ENCODE measurements around the gene RBM3.

GRCh38 chrX:48579259-48579658 is 5.0 kb downstream of the RBM3 start:
- TF ChIP-seq, protein P1, sequence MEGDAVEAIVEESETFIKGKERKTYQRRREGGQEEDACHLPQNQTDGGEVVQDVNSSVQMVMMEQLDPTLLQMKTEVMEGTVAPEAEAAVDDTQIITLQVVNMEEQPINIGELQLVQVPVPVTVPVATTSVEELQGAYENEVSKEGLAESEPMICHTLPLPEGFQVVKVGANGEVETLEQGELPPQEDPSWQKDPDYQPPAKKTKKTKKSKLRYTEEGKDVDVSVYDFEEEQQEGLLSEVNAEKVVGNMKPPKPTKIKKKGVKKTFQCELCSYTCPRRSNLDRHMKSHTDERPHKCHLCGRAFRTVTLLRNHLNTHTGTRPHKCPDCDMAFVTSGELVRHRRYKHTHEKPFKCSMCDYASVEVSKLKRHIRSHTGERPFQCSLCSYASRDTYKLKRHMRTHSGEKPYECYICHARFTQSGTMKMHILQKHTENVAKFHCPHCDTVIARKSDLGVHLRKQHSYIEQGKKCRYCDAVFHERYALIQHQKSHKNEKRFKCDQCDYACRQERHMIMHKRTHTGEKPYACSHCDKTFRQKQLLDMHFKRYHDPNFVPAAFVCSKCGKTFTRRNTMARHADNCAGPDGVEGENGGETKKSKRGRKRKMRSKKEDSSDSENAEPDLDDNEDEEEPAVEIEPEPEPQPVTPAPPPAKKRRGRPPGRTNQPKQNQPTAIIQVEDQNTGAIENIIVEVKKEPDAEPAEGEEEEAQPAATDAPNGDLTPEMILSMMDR (IDR thresholded peaks at IDR 0.05; ENCODE audit: low read length): no peak
- TF ChIP-seq EZH2 (optimal IDR thresholded peaks at IDR 0.05; ENCODE audit: low read depth, low read length) (no peak), EZH2phosphoT487 (IDR thresholded peaks at IDR 0.05; ENCODE audit: low read length) (no peak)

Measured in MM.1S (cell line).